HG03103 (cell line): ENCODE measurements around the gene ARHGAP11A.

Experiments used
- ATAC-seq: cut with Tn5 transposase; IDR thresholded peaks from one replicate; pipeline ENCODE4 v1.9.1; 2021; ENCODE audit warnings: low read depth; ENCODE audit not compliant: unreplicated experiment

Gene ARHGAP11A

GRCh38 chr15:32652178-32652577 is 36.9 kb downstream of the ARHGAP11A start:
- ATAC-seq, result no peak

- ATAC-seq, result no peak
Observed at GRCh38 chr15:32656091-32656490, 40.8 kb downstream of the ARHGAP11A start.

- no peak for ATAC-seq
Observed at GRCh38 chr15:32656496-32656895, 41.2 kb downstream of the ARHGAP11A start.

- ATAC-seq, result no peak
Observed at GRCh38 chr15:32657198-32657883, 42.0 kb downstream of the ARHGAP11A start.

GRCh38 chr15:32657941-32658340 is 42.6 kb downstream of the ARHGAP11A start:
- ATAC-seq, result no peak

- no peak for ATAC-seq
Observed at GRCh38 chr15:32659340-32660155, 44.2 kb downstream of the ARHGAP11A start.

- no peak for ATAC-seq
Observed at GRCh38 chr15:32663671-32664070, 48.4 kb downstream of the ARHGAP11A start.

GRCh38 chr15:32664796-32665195 is 49.5 kb downstream of the ARHGAP11A start:
- ATAC-seq, result no peak

- no peak for ATAC-seq
Observed at GRCh38 chr15:32667321-32667720, 52.0 kb downstream of the ARHGAP11A start.

GRCh38 chr15:32668942-32669341 is 53.6 kb downstream of the ARHGAP11A start:
- no peak for ATAC-seq

GRCh38 chr15:32669896-32670611 is 54.8 kb downstream of the ARHGAP11A start:
- ATAC-seq, result no peak

- no peak for ATAC-seq
Observed at GRCh38 chr15:32670623-32671022, 55.3 kb downstream of the ARHGAP11A start.

GRCh38 chr15:32671339-32672325 is 56.3 kb downstream of the ARHGAP11A start:
- no peak for ATAC-seq

GRCh38 chr15:32674681-32675080 is 59.4 kb downstream of the ARHGAP11A start:
- no peak for ATAC-seq

GRCh38 chr15:32675466-32675865 is 60.2 kb downstream of the ARHGAP11A start:
- no peak for ATAC-seq

GRCh38 chr15:32676169-32676568 is 60.9 kb downstream of the ARHGAP11A start:
- no peak for ATAC-seq

GRCh38 chr15:32677238-32677750 is 62.0 kb downstream of the ARHGAP11A start:
- ATAC-seq, result no peak

GRCh38 chr15:32679298-32679690 is 64.0 kb downstream of the ARHGAP11A start:
- no peak for ATAC-seq

GRCh38 chr15:32682569-32682968 is 67.3 kb downstream of the ARHGAP11A start:
- no peak for ATAC-seq
